SH-SY5Y (cell line): ENCODE data around the gene EPHX1.

Experiments used
- GATA2 ChIP-seq: IDR thresholded peaks from 2 replicates; pipeline ENCODE4 v1.6.1; 2011; ENCODE audit warnings: mild to moderate bottlenecking, low read depth, low read length
- GATA3 ChIP-seq: IDR thresholded peaks from 2 replicates; pipeline ENCODE4 v1.6.1; 2011; ENCODE audit warnings: low read depth, mild to moderate bottlenecking, low read length, moderate library complexity

DNA sequence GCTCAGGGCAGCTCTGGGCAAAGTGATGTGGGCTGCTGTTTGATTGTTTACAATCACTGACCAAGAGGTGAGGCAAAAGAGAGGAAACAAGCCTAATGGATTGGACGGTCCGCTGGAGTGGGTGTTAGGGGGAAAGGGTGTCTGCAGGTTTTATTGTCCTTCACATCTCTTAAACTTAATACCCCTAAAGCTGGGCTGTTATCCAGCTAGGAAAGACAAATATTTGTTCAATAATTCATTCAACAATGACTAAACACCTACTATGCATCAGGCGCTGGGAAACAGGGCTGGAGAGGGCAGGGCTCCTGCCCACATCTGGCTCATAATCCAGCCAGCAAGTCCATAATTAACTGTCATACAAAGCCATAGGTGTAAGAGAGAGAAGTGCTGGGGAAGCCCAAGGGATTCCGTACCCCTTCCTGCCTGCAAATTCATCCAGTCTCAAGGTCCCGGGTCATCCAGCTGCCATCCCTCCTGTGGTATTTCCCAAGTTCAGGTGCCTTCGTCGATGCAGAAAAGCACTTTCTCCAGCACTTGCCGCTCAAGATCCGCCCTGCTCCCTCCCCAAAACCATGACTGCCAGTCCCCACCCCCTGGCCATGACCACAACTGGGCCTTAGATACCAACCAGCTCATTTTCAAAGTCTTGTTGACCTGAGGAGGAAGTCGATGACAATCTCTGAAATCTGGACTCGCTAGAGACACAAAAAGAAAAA lies 61.6 kb downstream of the EPHX1 start:
- TF ChIP-seq GATA3 (no peak), GATA2 (no peak)
